Adrenal gland (tissue), 5 donors: ENCODE data around the gene ARL10.

Experiments used
- CTCF ChIP-seq, 6 experiments: fragments of 450-650 bp in 4 of 6; fragments of 200-600 bp in 2 of 6; sonication (generic) in 1 of 6; IDR thresholded peaks; 1 replicate in 5 of 6; 2 replicates in 1 of 6; pipeline versions ENCODE4 v1.5.1 to v1.8.0; 2016 to 2021; ENCODE audit warnings: antibody characterized with exemption in 6 of 6, mild to moderate bottlenecking in 2 of 6, moderate library complexity in 1 of 6
- POLR2A ChIP-seq, 2 donors: fragments of 450-650 bp; IDR thresholded peaks; one replicate each; pipeline ENCODE4 v1.6.1; 2017; ENCODE audit warnings: antibody characterized with exemption in 2 of 2, mild to moderate bottlenecking in 2 of 2, moderate library complexity in 1 of 2
- donor health status: DM: no; HTN: no; CAD: no.

GRCh38 chr5:176408590-176408989 lies 43.3 kb downstream of the ARL10 start:
- TF ChIP-seq POLR2A (IDR thresholded peaks at IDR 0.05) (no peak), CTCF (IDR thresholded peaks at IDR 0.05) (no peak)
